GM23338 (cell line): Measurements from ENCODE around the gene SUGP1.

Experiments
- EZH2 ChIP-seq: fragments of 200-600 bp; sonication (generic); IDR thresholded peaks from one replicate; pipeline ENCODE4 v1.8.0; 2017; ENCODE audit warnings: antibody characterized with exemption, mild to moderate bottlenecking, low read depth; ENCODE audit not compliant: unreplicated experiment
- REST ChIP-seq: IDR thresholded peaks from one replicate; pipeline ENCODE4 v1.6.1; 2018; ENCODE audit warnings: antibody characterized with exemption; ENCODE audit not compliant: unreplicated experiment
- TF ChIP-seq, protein P1 (sequence below), 2 experiments: fragments of 200-600 bp in 1 of 2; sonication (generic) in 1 of 2; conservative IDR thresholded peaks; 2 replicates each; pipeline versions ENCODE4 v1.5.1 to v1.6.1; 2016 to 2017; ENCODE audit warnings: antibody characterized with exemption in 2 of 2, low read depth in 2 of 2, mild to moderate bottlenecking in 2 of 2, moderate library complexity in 1 of 2

- TF ChIP-seq EZH2 (no peak), REST (no peak)
- TF ChIP-seq, protein P1, sequence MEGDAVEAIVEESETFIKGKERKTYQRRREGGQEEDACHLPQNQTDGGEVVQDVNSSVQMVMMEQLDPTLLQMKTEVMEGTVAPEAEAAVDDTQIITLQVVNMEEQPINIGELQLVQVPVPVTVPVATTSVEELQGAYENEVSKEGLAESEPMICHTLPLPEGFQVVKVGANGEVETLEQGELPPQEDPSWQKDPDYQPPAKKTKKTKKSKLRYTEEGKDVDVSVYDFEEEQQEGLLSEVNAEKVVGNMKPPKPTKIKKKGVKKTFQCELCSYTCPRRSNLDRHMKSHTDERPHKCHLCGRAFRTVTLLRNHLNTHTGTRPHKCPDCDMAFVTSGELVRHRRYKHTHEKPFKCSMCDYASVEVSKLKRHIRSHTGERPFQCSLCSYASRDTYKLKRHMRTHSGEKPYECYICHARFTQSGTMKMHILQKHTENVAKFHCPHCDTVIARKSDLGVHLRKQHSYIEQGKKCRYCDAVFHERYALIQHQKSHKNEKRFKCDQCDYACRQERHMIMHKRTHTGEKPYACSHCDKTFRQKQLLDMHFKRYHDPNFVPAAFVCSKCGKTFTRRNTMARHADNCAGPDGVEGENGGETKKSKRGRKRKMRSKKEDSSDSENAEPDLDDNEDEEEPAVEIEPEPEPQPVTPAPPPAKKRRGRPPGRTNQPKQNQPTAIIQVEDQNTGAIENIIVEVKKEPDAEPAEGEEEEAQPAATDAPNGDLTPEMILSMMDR (conservative IDR thresholded peaks at IDR 0.05; ENCODE audit: low read depth in 2 of 2): no peak
Measured at GRCh38 chr19:19239675-19240074, 80.6 kb downstream of the SUGP1 start.
